ENCODE results near the gene FGR. TPM values are rescaled to one million over a fixed set of nuclear protein-coding genes. Genes with fewer than 3 reads are reported as not detected.
"Not testable (repeated sequence)": the region's sequence is repeated elsewhere in the genome, so short reads cannot be mapped to it uniquely, and the experiment has no call there.

Gene FGR
- total RNA-seq, 1 donor from 2014 or later, result not detected

DNA sequence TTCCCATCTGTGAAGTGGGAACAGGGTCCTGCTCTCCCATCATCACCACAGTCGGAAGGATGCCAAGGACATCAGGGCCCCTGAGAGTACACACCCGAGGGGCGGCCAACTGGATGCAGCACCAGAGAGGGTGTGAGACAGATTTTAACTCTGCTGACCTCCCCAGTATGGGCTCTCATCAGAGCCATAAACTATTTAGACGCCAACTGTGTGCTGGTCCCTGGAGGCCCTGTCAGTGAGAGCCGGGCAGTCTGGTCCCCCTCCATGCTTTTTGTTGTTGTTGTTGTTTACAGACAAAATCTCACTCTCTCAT lies 1.7 kb downstream of the FGR start:
- TF ChIP-seq CTCF (IDR thresholded peaks at IDR 0.05), result no peak
- Mint-ChIP-seq H3K27ac (ENCODE audit: unreplicated experiment) (no peak overlapping the region), H3K4me3 (ENCODE audit: unreplicated experiment) (no peak overlapping the region), H3K9me3 (ENCODE audit: low read depth) (no peaks in the 10 kb centered on the region), H3K27me3 (ENCODE audit: low read depth) (no peaks in the 10 kb centered on the region), H3K36me3 (ENCODE audit: low read depth) (no peaks in the 10 kb centered on the region), H3K4me1 (ENCODE audit: low read depth) (peaks cover 8% of the 10 kb centered on the region)
- DNase-seq (ENCODE audit: low spot score), result no peak

DNA sequence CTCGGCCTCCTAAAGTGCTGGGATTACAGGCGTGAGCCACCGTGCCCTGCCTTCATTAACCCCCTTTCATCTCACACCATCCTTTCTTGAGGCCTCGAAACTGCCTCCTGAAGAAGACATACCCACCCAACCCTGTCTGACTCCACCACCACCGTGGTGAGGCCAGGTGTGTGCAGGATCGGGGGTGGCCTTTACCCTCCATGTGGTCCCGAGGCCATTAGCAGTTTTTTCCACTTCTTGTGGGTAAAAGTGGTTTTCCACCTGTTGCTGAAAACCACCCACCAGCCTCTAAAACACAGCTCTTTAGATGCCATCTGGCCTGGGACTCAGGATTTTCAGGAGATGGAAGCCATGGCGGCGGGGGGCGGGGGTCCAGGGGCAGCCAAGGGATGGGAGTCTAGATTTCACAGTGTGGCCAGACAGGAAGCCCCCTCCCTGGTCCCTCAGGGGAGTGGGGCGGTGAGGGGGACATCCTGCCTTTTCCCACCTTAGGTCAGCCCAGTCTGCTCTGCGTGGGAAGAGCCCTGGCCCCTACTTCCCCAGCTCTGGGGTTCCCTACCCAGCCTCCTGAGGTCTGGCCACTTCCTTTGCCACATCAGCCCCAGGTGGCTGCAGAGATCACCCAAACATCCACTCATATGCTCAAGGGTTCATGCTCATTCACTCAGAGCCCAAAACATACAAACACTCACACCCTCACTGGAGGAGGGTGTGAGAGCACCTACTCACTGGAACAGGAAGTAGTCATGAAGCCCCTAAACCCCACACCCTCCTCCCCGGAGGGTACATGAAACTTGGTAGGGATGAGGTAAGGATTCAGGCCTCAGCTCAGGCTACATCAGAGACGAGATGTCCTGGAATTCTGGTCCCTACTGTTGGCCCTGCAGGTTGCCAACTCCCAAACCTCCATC lies 2.3 kb downstream of the FGR start:
- H3K27ac Mint-ChIP-seq (ENCODE audit: unreplicated experiment), result no peak overlapping the region
- H3K27me3 Mint-ChIP-seq (ENCODE audit: low read depth), result no peaks in the 10 kb centered on the region
- DNase-seq (ENCODE audit: low spot score), result no peak
- H3K36me3 Mint-ChIP-seq (ENCODE audit: low read depth), result no peaks in the 10 kb centered on the region
- TF ChIP-seq CTCF (IDR thresholded peaks at IDR 0.05), result no peak
- peaks cover 8% of the 10 kb centered on the region for H3K4me1 Mint-ChIP-seq (ENCODE audit: low read depth)
- H3K9me3 Mint-ChIP-seq (ENCODE audit: low read depth), result no peaks in the 10 kb centered on the region
- no peak overlapping the region for H3K4me3 Mint-ChIP-seq (ENCODE audit: unreplicated experiment)

- no peak for TF ChIP-seq CTCF (IDR thresholded peaks at IDR 0.05)
- H3K27ac Mint-ChIP-seq (ENCODE audit: unreplicated experiment), result peak overlapping the region; percentile 28
- no peaks in the 10 kb centered on the region for H3K27me3 Mint-ChIP-seq (ENCODE audit: low read depth)
Observed at GRCh38 chr1:27630859-27631491, 4.0 kb downstream of the FGR start.

DNA sequence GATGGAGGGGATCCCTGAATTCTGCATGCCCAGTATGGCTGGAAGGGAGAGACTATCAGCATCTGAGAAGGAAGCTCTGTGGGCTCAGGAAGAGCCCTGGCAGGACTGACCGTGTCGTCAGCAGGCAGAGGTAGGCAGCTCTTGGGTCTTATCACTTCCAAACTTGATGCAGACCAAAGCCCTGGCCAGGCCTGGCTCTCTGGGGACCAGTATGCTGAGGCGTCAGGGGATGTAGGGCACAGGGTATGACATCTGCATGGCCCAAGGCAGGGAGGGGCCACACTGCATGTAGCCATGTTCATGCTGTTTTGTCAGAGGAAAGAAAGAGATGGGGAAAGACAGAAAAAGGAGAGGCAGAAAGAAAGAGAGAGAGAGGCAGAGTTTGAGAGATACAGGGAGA lies 6.3 kb downstream of the FGR start:
- H3K4me1 Mint-ChIP-seq (ENCODE audit: low read depth), result peaks cover 8% of the 10 kb centered on the region
- no peak overlapping the region for H3K27ac Mint-ChIP-seq (ENCODE audit: unreplicated experiment)
- no peak for TF ChIP-seq CTCF (IDR thresholded peaks at IDR 0.05)
- no peaks in the 10 kb centered on the region for H3K36me3 Mint-ChIP-seq (ENCODE audit: low read depth)
- H3K9me3 Mint-ChIP-seq (ENCODE audit: low read depth), result no peaks in the 10 kb centered on the region
- no peaks in the 10 kb centered on the region for H3K27me3 Mint-ChIP-seq (ENCODE audit: low read depth)
- no peak for DNase-seq (ENCODE audit: low spot score)
- H3K4me3 Mint-ChIP-seq (ENCODE audit: unreplicated experiment), result no peak overlapping the region

More at GRCh38 chr1:27630859-27631491, 4.0 kb downstream of the FGR start:
- no peak overlapping the region for H3K4me3 Mint-ChIP-seq (ENCODE audit: unreplicated experiment)
- no peaks in the 10 kb centered on the region for H3K9me3 Mint-ChIP-seq (ENCODE audit: low read depth)
- H3K4me1 Mint-ChIP-seq (ENCODE audit: low read depth), result peaks cover 8% of the 10 kb centered on the region
- no peaks in the 10 kb centered on the region for H3K36me3 Mint-ChIP-seq (ENCODE audit: low read depth)
- DNase-seq (ENCODE audit: low spot score), result no peak

- not testable (repeated sequence) for H3K27ac Mint-ChIP-seq (ENCODE audit: unreplicated experiment); H3K27me3 Mint-ChIP-seq (ENCODE audit: low read depth); H3K9me3 Mint-ChIP-seq (ENCODE audit: low read depth); H3K36me3 Mint-ChIP-seq (ENCODE audit: low read depth); H3K4me1 Mint-ChIP-seq (ENCODE audit: low read depth); DNase-seq (ENCODE audit: low spot score); H3K4me3 Mint-ChIP-seq (ENCODE audit: unreplicated experiment)
Observed at GRCh38 chr1:27627733-27628132, 7.3 kb downstream of the FGR start.

Measured in chondrocyte (in vitro differentiated cells).